HG02571 (cell line): ENCODE data around the gene CLTRN.
"Not testable (repeated sequence)": the region's sequence is repeated elsewhere in the genome, so short reads cannot be mapped to it uniquely, and the experiment has no call there.

Experiments
- ATAC-seq: cut with Tn5 transposase; IDR thresholded peaks from one replicate; pipeline ENCODE4 v1.9.1; 2021; ENCODE audit warnings: mild to moderate bottlenecking, moderate library complexity; ENCODE audit not compliant: unreplicated experiment

CLTRN gene

DNA sequence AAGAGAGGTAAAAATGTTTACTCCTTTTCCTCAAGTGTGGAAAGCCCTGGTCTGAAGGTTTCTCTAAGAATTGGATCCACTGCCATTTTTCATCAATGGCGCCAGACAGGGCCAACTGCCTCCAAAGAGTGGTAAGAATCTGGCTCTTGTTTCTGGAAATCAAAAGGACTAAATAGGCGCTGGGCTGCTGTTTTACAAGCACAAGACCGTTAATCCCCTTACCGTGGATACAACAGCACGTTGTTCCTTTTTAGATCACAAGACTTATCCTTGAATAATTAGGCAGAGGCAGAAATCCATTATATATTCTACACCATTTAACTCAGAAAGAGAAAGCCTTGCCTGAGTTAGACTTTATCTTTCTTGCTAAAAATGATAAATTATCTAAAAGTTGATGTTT is 10.6 kb downstream of the CLTRN start:
- no peak for ATAC-seq

DNA sequence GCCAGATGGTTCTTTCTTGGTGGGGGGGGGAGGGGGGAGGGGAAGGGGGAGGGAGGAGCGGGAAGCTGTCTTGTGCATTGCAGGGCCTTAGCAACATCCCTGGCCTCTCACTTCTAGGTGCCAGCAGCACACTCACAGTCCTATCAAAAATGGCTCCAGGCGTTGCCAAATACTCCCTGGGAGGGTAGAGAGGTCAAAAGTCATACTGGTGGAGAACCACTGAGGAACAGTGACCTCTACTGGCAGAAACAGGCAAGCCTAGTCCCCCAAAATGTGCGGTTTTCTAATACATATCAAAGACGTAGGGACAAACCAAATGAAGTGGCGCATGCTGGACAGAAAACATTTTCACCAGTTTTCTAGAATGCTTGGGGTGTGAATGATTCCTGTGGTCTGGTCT is 17.1 kb downstream of the CLTRN start:
- not testable (repeated sequence) for ATAC-seq

DNA sequence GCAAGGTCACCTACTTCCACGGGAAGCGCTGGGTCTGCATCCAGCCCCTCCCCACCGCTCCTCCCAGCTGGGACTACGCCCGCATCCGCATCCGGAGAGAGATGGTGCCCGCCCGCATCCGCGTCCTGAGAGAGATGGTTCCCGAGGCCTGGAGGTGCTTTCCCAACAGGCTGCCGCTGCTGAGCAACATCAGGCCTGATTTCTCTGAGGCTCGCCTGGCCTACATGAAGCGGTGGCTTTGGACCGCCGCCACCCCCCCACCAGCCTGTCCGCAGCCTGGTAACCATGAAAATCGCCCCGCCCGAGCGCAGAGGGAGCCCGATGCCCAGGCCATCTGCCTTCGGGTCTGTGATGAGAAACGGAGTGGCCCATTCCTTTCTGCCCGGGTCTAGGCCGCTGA is 18.1 kb downstream of the CLTRN start:
- no peak for ATAC-seq

DNA sequence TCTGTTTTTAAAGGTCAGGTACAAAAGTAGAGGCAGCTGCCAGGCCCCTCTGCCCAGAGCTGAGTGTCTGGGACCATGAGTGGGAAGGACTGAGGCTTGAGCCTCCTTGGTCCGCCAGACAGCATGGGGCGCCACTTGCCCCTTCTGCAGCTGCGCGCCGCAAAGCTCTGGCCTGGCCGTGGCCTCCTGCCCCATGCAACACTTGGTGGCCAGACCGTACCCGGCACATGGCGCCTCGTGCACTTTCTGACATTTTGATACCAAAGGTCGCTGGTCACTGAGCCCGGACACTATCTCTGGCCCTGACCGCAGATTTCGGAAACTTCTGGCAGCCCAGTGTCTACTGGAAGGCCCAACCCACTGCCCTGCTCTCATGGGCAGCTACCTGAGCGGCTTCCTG is 18.6 kb downstream of the CLTRN start:
- no peak for ATAC-seq

DNA sequence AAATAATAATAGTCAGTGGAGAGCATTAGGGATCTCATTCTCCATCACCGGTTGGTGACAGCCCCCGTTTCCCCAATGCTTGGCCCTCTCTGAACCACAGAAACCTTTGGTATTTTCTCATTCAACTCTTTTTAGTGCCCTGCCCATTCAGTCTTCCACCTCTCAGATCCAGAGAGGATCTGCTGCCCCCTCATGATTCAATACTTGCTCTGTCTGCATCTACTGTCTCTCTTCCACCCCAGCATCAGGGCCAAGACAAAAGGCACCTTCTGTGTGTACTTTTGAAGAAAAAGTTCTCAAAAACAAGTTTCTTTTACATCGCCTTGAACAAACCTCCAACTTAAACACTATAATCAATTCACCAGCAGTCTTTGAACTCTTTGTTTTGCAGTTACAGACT is 19.3 kb downstream of the CLTRN start:
- no peak for ATAC-seq

DNA sequence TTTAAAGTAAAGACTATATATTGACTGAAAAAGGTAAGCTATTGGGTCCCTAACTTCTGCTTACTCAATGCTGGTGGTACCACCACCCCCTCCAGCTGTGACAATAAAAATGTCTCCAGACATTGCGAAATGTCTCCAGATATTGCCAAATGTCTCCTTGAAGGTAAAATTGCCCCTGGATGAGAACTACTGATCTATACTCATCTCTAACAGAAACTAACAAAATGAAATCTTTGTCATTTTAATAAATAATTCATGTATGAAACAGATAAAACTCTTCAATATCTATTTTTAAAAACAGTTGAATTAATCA is 20.1 kb downstream of the CLTRN start:
- ATAC-seq: no peak

DNA sequence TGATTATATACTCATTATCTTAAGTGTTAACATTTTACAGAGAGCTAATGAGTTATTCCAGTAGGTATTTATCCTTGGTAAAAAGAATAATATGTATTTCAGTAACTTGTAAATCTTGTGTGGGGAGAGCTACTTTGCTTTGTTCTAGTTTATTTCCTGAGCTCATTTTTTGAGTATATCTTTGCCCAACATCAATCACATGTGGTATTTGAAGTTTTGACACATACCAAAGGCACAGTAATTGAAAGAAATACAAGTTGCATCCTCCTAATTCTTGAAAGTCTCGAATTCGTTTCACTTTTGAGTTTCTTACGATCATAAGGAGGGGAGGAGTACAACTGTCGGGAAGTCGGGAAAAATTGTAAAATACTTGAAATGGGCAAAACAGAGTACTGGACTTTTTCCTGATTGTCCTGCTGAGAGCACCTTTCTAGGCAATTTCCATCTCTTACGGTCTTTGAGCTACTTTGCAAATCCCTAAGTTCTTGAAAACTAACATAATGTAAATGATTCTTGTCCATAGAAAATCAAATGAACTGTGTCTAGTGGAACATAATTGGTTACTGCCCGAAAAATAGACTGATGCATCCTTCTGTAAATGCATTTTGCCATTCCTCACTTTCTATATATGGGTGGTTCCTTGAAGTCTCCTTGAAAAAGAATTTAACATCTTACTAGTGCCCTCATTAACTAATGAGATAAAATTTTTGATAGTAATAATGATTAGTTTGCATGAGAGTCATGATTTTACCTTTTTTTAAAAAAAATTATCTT is 20.6 kb downstream of the CLTRN start:
- ATAC-seq: no peak

DNA sequence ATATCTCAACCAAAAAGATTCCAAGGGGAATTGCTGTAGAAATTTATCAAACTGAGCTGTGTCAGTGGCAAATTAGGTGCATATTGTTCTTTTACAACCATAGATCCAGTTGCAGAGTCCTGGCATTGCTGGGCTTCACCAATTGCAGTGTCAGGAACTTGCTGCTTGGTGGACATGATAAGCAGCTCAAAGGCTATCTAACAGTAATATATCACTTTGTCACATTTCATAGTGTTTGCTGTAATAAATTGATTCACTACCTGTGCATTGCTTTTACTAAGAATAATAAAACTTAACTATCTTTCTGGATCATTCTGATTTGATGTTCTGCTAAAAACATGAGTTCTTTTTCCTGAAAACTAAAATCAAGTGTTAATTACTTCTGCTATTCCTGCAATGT is 33.0 kb downstream of the CLTRN start:
- no peak for ATAC-seq

DNA sequence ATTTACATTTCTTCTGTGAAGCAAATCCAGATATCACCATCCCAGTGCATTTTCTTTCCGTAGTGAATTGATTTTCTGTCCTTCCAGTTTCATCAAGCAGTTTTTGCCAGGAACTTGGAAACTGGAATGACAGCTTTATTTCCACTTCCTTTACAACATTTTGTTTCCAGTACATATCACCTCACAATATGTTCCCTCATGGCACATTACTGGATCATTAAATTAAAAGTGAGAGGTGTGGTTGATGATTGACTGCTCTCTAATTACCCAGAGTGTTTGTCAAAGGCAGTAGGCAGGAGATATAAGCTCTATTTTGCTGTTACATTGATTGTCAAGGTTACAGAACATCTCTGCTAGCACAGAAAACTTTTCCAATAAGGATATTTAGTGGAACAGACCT is 41.6 kb downstream of the CLTRN start:
- no peak for ATAC-seq

DNA sequence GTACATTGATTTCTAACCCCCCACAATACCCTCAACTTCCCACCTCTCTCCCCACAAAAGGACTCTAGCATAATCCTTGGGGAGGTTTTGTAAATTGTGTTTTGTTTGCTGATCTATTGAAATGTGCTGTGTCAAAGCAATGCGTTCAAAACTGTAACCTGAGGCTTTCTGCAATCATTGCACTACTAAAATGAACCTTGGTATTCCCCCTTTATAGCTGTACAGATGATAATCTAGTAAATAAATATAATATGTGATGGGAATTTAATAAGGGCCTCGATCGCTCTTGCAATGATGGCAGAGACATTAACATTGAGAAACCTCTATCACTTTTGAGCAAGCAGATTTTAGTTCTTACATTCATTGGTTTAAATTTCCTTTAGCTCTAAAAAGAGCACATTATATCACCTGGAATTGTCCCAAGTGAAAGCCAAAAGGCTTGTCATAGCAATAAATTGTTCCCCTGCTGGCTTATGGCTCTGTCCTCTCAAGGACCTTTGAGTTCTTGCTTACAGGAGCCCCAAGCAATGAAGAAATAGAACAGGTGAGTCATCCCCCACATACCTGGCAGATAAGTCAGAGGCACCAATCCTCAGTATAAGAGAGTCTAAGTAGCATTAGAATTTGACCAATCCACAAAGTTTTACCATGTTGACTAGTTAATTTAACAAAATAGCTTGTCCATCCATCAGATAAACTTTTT is 45.4 kb downstream of the CLTRN start:
- ATAC-seq: no peak

DNA sequence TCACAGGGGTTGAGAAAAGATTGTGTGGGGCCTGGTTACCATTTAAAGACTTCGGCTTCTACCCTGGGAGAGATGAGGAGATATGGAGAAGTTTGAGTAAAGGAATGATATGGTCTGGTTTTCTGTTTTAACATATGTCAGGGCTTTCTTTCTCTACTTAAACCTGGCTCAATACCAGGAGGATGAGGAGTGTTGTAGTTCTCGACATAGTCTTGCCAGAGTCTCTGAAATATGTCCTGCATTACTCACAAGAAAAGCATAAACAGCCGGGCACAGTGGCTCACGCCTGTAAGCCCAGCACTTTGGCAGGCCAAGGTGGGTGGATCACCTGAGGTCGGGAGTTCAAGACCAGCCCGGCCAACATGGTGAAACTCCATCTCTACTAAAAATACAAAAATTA is 47.5 kb downstream of the CLTRN start:
- no peak for ATAC-seq

DNA sequence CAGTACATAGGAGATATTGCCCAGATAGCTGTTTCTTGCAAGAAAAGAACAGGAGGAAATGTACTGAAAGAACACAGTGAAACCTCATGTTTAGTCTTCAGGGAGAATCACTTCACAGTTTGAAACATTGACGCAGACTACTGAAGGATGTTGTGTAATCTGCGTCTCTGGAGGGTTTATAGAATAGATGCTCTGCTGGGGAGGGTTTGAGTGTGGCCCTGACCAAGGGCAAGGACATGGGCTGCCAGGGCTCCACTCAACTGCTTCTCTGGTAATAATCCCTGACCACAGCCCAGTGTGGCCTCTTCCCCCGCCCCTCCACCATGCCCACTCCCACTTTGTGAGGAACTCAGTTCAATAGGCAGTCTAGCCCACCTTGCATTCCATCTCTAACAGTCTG is 48.1 kb downstream of the CLTRN start:
- ATAC-seq: no peak

DNA sequence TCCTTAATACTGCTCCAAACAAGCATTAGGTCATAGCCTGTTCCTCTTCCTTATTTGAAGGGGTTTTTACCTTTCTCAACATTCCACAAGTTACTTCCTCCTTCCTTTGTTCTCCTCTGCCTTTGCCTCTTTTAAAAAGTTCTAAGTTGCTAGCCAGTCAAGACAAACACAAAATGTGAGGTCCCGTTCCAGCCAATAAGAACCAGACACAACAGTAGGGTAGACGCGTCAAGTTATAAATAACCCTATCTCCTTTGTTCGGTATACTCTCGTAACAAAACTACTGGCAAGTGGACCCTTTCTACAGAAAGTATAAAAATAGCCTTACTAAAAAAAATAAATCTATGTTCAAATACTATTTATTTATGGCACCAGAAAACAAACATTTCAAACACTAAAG is 57.5 kb downstream of the CLTRN start:
- ATAC-seq: no peak

DNA sequence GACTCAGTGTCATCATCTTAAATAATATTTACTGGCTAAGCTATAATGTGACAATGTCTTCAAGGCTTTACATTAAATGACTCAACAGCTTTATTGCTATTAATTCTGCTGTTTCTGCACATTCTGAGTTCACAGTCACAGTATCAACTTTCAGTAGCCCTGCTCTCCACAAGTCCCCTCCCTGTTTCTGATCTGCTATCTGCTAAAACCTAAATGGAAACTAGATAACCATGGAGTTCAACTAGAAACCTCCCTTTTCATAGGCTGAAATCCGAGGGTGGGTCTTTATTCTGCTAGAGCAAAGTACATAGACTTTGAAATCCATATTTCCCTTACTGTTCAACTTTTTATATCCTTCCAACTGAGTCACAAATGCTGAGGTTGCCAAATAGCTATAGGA is 58.5 kb downstream of the CLTRN start:
- ATAC-seq: no peak

DNA sequence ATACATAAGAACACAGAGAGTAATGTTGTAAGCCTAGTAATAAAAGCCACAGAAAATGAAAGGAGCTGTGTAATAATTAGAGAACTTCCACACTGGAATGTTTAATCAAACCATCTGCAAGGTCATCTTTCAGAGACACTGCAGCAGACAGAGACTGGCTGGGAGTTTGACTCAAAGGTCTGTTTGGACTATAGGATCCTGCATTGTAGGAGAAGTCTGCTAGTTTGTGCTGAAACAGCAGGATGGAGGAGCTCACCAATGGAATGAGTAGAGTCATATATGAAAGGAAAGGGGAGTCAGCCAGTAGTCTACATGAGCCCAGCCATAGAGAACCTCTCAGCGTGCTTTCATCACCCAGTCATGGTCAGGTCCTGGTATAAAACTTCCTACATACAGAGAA is 59.4 kb downstream of the CLTRN start:
- no peak for ATAC-seq

DNA sequence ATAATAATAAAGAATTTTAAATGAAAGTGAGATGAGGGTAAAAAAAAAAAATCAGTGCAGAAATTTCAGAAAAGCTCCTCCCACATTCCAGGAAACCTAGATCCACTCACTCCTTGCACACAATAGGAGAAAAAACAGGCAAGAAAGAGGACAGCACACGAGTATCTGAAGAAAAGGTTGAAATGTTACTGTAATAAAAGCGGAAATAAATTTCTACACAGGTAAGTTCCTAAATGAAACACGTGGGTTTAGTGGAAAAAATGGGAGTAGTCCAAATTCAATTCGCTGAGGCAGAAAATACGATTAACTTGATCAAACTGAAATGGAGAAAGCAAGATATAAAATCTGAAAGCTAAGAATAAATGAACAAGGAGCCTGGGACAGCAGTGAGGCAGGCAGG is 61.8 kb downstream of the CLTRN start:
- ATAC-seq: no peak

DNA sequence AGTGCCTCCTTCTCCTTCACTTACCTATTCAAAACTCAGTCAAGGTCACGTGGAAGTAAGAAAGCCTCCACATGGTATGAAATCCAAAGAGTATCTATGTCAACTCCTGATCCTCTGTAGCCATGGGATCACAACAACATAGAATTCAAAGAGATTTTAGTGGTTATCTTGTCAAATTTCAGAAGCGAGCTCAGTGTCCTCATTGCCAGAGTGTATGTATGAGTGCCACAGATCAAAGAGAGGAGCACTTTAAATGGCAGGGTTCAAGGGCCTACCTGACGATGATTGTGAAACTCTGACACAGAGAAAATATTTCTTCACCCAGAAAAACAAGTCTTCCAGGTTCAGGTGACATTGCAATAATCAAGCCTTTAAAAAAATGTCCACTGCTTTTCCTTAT is 62.7 kb downstream of the CLTRN start:
- no peak for ATAC-seq

DNA sequence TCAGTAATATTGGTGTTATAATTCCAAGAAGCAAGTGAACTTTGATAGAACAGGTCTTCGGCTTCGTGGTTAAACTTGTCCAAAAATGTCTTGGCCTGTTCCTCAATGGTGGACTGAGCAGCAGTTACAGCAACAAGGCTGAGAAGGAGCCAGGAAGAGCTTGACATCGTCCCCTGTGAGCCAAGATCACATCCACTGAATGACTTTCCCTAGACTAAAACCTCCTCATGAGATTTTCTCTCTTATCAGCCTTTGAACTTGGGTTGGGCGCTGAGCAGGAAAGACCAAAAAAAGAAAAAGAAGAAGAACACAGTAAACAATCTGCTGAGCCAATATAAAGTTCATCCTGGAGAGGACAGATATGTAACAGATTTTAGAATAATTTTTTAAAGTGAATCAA is 63.9 kb downstream of the CLTRN start, which contains the start of gene ACE2:
Gene ACE2, minus strand, starts transcription at position 216 of the 400 bp plus-strand sequence. Its CDS starts 49 bp downstream, at position 167.
- ATAC-seq: no peak

DNA sequence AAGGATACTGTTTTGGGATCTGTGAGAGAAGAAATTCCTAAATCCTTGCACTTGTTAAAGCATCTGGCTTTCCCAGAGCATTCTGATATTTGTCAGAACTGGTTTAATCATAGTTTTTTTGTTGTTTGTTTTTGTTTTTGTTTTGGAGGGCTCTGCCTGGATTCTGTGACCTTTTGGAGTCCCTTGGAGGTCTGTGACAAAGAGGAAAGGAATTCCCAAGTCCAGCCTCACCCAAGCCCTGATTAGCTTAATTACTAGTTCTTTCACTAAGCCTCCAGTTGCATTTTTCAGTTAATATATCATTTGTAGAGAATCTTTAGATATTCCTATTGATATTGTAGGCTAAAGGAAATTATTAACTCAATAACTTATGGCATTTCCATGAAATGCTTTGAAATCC is 64.6 kb downstream of the CLTRN start:
- no peak for ATAC-seq

DNA sequence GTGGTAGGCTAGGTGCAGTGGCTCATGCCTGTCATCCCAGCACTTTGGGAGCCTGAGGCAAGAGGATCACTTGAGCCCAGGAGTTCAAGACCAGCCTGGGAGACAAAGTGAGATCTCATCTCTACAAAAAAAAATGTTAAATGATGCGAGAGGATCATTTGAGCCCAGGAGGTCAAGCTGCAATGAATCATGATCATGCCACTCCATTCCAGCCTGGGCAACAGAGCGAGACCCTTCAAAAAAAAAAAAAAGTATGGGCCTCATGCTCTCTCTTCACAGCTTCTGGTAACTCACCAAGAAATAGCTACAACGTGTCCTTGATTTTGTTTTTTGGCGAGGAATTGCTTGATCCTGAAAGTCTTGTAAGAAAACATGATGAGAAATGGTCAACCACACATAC is 65.1 kb downstream of the CLTRN start:
- no peak for ATAC-seq

DNA sequence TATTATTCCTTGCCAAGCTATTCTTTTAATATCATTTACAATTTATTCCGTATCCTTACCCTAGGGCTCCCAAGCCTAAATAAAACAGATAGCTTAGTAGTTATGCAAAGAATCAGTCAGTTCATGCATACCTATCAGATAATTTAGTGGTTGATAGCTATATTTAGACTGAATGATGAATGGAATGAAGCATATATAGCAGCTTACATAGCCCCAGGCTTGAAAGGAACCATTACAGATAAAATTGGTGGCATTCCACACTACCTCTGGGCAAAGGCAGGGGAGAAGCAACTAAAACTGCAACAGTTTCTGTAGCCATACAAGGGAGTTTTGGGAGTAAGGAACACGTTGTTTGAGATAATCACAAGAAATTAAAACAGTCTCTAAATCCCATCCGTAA is 66.6 kb downstream of the CLTRN start:
- no peak for ATAC-seq

DNA sequence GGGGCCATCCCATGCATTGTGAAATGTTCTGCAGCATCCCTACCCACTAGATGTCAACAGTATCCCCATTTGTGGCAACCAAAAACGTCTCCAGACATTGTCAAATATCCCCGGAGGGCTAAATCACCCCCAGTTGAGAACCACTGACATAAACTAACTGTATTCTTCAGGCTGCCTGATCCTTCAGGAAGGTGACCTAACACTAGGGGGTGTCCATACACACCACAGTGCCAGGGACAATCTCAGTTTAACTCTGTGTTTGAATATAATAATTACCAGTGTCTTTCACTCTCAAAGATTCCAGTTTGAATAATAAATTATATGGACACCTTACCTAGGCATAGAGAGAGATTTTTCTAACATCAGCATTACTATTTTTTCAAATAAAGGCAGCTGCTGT is 70.2 kb downstream of the CLTRN start:
- ATAC-seq: no peak
